HepG2 (cell line): Measurements from ENCODE around the gene HOXA1. TPM values are rescaled to one million over a fixed set of nuclear protein-coding genes. Genes with fewer than 3 reads are reported as not detected.
A peak's percentile ranks its signal among the peaks of the same experiment; 100 is the strongest.

Experiments used
- ATAC-seq: fragments of 200-7000 bp; cut with Tn5 transposase; 3 replicates; pipeline ENCODE4 v1.9.1; 2020; ENCODE audit warnings: mild to moderate bottlenecking, moderate library complexity
- BruUV-seq: library from RNA; stranded (reverse); fragments of 400-500 nt; replicated peaks from 2 replicates; lab custom pipeline; 2021; lab: Mats Ljungman, UMichigan
- CTCF ChIA-PET: fragments of 300-600 bp; formaldehyde crosslinking; extraction: SDS; loops from one replicate; lab custom pipeline; 2021; ENCODE audit warnings: low total read pairs, inconsistent platforms, low intra/inter-chr PET ratio; lab: Yijun Ruan, JAX
- POLR2A ChIA-PET: fragments of 350-600 bp; sonication (Branson Sonifier 250); formaldehyde crosslinking; loops from one replicate; lab custom pipeline; 2020; ENCODE audit warnings: antibody characterized with exemption, inconsistent platforms; lab: Yijun Ruan, JAX
- DNase-seq: peaks from one replicate; pipeline ENCODE4 v3.0.0-alpha.2; 2015; ENCODE audit warnings: low spot score
- FAIRE-seq: peaks from 3 replicates; lab custom pipeline; 2011; peaks lifted over from hg19 to GRCh38; lab: Jason Lieb, UNC
- H2AFZ ChIP-seq: one replicate; pipeline ENCODE4 v1.6.1; 2011; ENCODE audit warnings: low read length, inconsistent platforms
- H3K27ac ChIP-seq: fragments of 300-600 bp; 3 replicates; pipeline ENCODE4 v1.8.0; 2011; ENCODE audit warnings: mixed run types, mild to moderate bottlenecking, mixed read lengths, low read length, inconsistent platforms; ENCODE audit not compliant: insufficient read depth; ENCODE audit errors: extremely low read length
- H3K27me3 ChIP-seq, 2 experiments: fragments of 200-600 bp in 1 of 2; 2 replicates in 1 of 2; 3 replicates in 1 of 2; pipeline versions ENCODE4 v1.6.0 to v1.8.0; 2011; ENCODE audit warnings: low read length in 2 of 2, mild to moderate bottlenecking in 2 of 2, moderate library complexity in 2 of 2, inconsistent platforms in 1 of 2; ENCODE audit not compliant: insufficient read depth in 2 of 2, control insufficient read depth in 1 of 2
- H3K36me3 ChIP-seq, 2 experiments: fragments of 200-600 bp in 1 of 2; replicated peaks in 1 of 2; 2 replicates in 1 of 2; 3 replicates in 1 of 2; pipeline versions ENCODE4 v1.5.1 to v1.8.0; 2011; ENCODE audit warnings: low read length in 2 of 2, inconsistent platforms in 1 of 2; ENCODE audit not compliant: insufficient read depth in 2 of 2, control insufficient read depth in 1 of 2
- H3K4me1 ChIP-seq: 2 replicates; pipeline ENCODE4 v1.5.1; 2012; ENCODE audit warnings: low read length, inconsistent platforms; ENCODE audit not compliant: insufficient read depth
- H3K4me2 ChIP-seq: 2 replicates; pipeline ENCODE4 v1.6.0; 2011; ENCODE audit warnings: low read depth, low read length, inconsistent platforms
- H3K4me3 ChIP-seq, 3 experiments: fragments of 200-600 bp in 1 of 3; sonication (generic), shearing (Covaris generic) in 1 of 3; replicated peaks in 1 of 3; 2 replicates each; pipeline ENCODE4 v1.5.1; 2011 to 2016; ENCODE audit warnings: low read length in 3 of 3, inconsistent platforms in 2 of 3, low read depth in 2 of 3, mild to moderate bottlenecking in 2 of 3, control low read depth in 1 of 3, mixed read lengths in 1 of 3; ENCODE audit not compliant: insufficient read depth in 1 of 3
- H3K79me2 ChIP-seq: one replicate; pipeline ENCODE4 v1.6.1; 2011; ENCODE audit warnings: low read length, inconsistent platforms; ENCODE audit not compliant: insufficient read depth
- H3K9ac ChIP-seq: 2 replicates; pipeline ENCODE4 v1.6.0; 2011; ENCODE audit warnings: mild to moderate bottlenecking, low read depth, low read length, inconsistent platforms; ENCODE audit not compliant: insufficient read depth
- H3K9me3 ChIP-seq: 2 replicates; pipeline ENCODE4 v1.5.1; 2012; ENCODE audit warnings: mild to moderate bottlenecking, low read length
- H4K20me1 ChIP-seq: 2 replicates; pipeline ENCODE4 v1.6.0; 2011; ENCODE audit warnings: inconsistent platforms, mild to moderate bottlenecking, low read length, moderate library complexity; ENCODE audit not compliant: insufficient read depth
- KLF13 ChIP-seq: sonication (generic); formaldehyde crosslinking; IDR thresholded peaks from 2 replicates; pipeline ENCODE4 v1.4.0; 2020; ENCODE audit warnings: mild to moderate bottlenecking, missing genetic modification reagents
- ZGPAT ChIP-seq: IDR thresholded peaks from 2 replicates; pipeline ENCODE4 v1.6.1; 2016; ENCODE audit warnings: mild to moderate bottlenecking
- ZNF143 ChIP-seq: sonication (generic); formaldehyde crosslinking; IDR thresholded peaks from 2 replicates; pipeline ENCODE4 v1.4.0; 2020; ENCODE audit warnings: missing genetic modification reagents
- ZNF20 ChIP-seq: sonication (generic); formaldehyde crosslinking; IDR thresholded peaks from 2 replicates; pipeline ENCODE4 v1.4.0; 2020; ENCODE audit warnings: mild to moderate bottlenecking, moderate library complexity, missing genetic modification reagents
- ZNF263 ChIP-seq: sonication (generic); formaldehyde crosslinking; IDR thresholded peaks from 2 replicates; pipeline ENCODE4 v1.4.0; 2020; ENCODE audit warnings: missing genetic modification reagents
- ZNF496 ChIP-seq: sonication (generic); formaldehyde crosslinking; IDR thresholded peaks from 2 replicates; pipeline ENCODE4 v1.8.1; 2023; ENCODE audit warnings: mild to moderate bottlenecking, moderate library complexity, missing genetic modification reagents; ENCODE audit not compliant: insufficient replicate concordance
- ZSCAN21 ChIP-seq: sonication (generic); formaldehyde crosslinking; IDR thresholded peaks from 2 replicates; pipeline ENCODE4 v1.8.0; 2022; ENCODE audit warnings: mild to moderate bottlenecking, missing genetic modification reagents, moderate library complexity, borderline replicate concordance
- WGBS: methylation state at CpG from one replicate; pipeline ENCODE4 v1.1.6; 2017; ENCODE audit warnings: low lambda C conversion rate; 5-methylcytosine and 5-hydroxymethylcytosine counted together
- in situ Hi-C: cut with HindIII; loops from 2 replicates; pipeline ENCODE4 v1.10.0; 2017; ENCODE audit warnings: low pct_unique_long_range_greater_than_20kb; ENCODE audit not compliant: extremely low pct_ligation_motif_present
- intact Hi-C: fragments of 100-400 bp; cut with micrococcal nuclease; formaldehyde crosslinking; loops from one replicate; pipeline ENCODE4 v1.10.0; 2022; ENCODE audit not compliant: unreplicated experiment
- polyA plus RNA-seq, 8 experiments: library from polyadenylated mRNA; depleted of rRNA in 3 of 8; stranded (reverse) in 7 of 8; unstranded in 1 of 8; fragments of >200 nt; fragmentation: Illumina TruSeq in 4 of 8; extraction: Trizol in 4 of 8; gene quantifications; 2 replicates each; pipeline versions ENCODE4 v1.2.1 to v1.2.3, GENCODE V29; 2011 to 2016; ENCODE audit warnings: low read depth in 4 of 8, missing spikeins in 1 of 8, mixed read lengths in 1 of 8; ENCODE audit not compliant: insufficient read depth in 1 of 8
- total RNA-seq, 5 experiments: library from RNA; depleted of rRNA; stranded (reverse); fragments of >200 nt; fragmentation: Illumina TruSeq; extraction: Trizol; gene quantifications; 2 replicates each; pipeline ENCODE4 v1.2.3, GENCODE V29; 2016; ENCODE audit warnings: low read depth in 1 of 5

The HOXA1 gene
- total and polyA plus RNA-seq, 2 of the 13 experiments (the other 11 are each of a cell fraction or from before 2014, with no cell fraction given) = 0.18 to 0.20 TPM

- ChIA-PET POLR2A (interaction anchor here (0.9 to 5.8 kb wide), 6 partner anchors 8 to 29 kb away, joined by 3 to 118 read pairs (median 4); partner anchors contain the start of gene HOXA4), CTCF (no interaction called here)
Measured at GRCh38 chr7:27119412-27119911, 23.7 kb upstream of the HOXA1 start.

GRCh38 chr7:27118580-27118979 is 22.8 kb upstream of the HOXA1 start:
- ChIA-PET POLR2A (interaction anchor here (5.8 kb wide), 1 partner anchor 14 kb away, joined by 118 read pairs; the partner anchor contains the start of gene HOXA4), CTCF (no interaction called here)
- peaks cover 40% of the 10 kb centered on the region for H3K4me1 ChIP-seq

More at GRCh38 chr7:27119412-27119911, 23.7 kb upstream of the HOXA1 start:
- Histone ChIP-seq H3K4me3 (0 out of 6 replicates have a peak overlapping the region, but pooled peaks of 1 of the 3 experiments have one; percentile 87), H4K20me1 (peaks cover 13% of the 10 kb centered on the region), H3K27me3 (no peaks in the 10 kb centered on the region; a peak in 1 of 5 replicates), H3K9me3 (no peaks in the 10 kb centered on the region), H3K4me2 (peak overlapping the region; percentile 87), H3K27ac (no peak overlapping the region), H3K36me3 (peaks cover 0 to 7% of the 10 kb centered on the region in 2 experiments; a peak in 2 of 5 replicates), H3K4me1 (peaks cover 48% of the 10 kb centered on the region), H3K9ac (no peak overlapping the region), H2AFZ (no peak overlapping the region), H3K79me2 (peaks cover 57% of the 10 kb centered on the region)
- BruUV-seq = no TSS peak
- TF ChIP-seq ZNF263 (peak; percentile 91), KLF13 (CRISPR knock-in tag) (no peak)
- ATAC-seq (no peak), FAIRE-seq (no peak), DNase-seq (no peak)
- intact Hi-C loops (no loop called here), in situ Hi-C loops (no loop called here)
- WGBS = 82% methylated on average over 1 of the region's 1 CpG

More at GRCh38 chr7:27118580-27118979, 22.8 kb upstream of the HOXA1 start:
- WGBS = 95% methylated on average over 3 of the region's 3 CpGs
- ATAC-seq (no peak), DNase-seq (no peak), FAIRE-seq (no peak)
- H3K4me2 ChIP-seq = peak overlapping the region; percentile 39
- no peak overlapping the region for H3K9ac ChIP-seq
- peaks cover 57% of the 10 kb centered on the region for H3K79me2 ChIP-seq
- TF ChIP-seq ZSCAN21 (CRISPR knock-in tag) (no peak), ZNF496 (CRISPR knock-in tag) (no peak), ZGPAT (CRISPR knock-in tag) (no peak), ZNF20 (CRISPR knock-in tag) (no peak), ZNF143 (CRISPR knock-in tag) (no peak)
- H3K27me3 ChIP-seq = no peaks in the 10 kb centered on the region; a peak in 1 of 5 replicates
- in situ Hi-C loops = no loop called here
- H2AFZ ChIP-seq = no peak overlapping the region
- no peaks in the 10 kb centered on the region for H3K9me3 ChIP-seq
- peaks cover 13% of the 10 kb centered on the region for H4K20me1 ChIP-seq
- no peak overlapping the region for H3K4me3 ChIP-seq
- intact Hi-C loops = no loop called here
- no peak overlapping the region for H3K27ac ChIP-seq
- BruUV-seq = no TSS peak
- H3K36me3 ChIP-seq = peaks cover 0 to 6% of the 10 kb centered on the region in 2 experiments; a peak in 2 of 5 replicates
